ENCODE data around the gene PAFAH1B2.

GRCh38 chr11:117130879-117131278 is 13.2 kb upstream of the PAFAH1B2 start:
- TF ChIP-seq, protein P1, sequence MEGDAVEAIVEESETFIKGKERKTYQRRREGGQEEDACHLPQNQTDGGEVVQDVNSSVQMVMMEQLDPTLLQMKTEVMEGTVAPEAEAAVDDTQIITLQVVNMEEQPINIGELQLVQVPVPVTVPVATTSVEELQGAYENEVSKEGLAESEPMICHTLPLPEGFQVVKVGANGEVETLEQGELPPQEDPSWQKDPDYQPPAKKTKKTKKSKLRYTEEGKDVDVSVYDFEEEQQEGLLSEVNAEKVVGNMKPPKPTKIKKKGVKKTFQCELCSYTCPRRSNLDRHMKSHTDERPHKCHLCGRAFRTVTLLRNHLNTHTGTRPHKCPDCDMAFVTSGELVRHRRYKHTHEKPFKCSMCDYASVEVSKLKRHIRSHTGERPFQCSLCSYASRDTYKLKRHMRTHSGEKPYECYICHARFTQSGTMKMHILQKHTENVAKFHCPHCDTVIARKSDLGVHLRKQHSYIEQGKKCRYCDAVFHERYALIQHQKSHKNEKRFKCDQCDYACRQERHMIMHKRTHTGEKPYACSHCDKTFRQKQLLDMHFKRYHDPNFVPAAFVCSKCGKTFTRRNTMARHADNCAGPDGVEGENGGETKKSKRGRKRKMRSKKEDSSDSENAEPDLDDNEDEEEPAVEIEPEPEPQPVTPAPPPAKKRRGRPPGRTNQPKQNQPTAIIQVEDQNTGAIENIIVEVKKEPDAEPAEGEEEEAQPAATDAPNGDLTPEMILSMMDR (conservative IDR thresholded peaks at IDR 0.05; ENCODE audit: low read length), result no peak
- TF ChIP-seq EZH2phosphoT487 (IDR thresholded peaks at IDR 0.05; ENCODE audit: borderline replicate concordance, low read depth, low read length), result no peak

Measured in OCI-LY7 (cell line).